DMS53 treated with DMSO at 0.1 percent for 48 hours (cell line): ENCODE measurements around the gene ABHD1.
"Not testable (repeated sequence)": the region's sequence is repeated elsewhere in the genome, so short reads cannot be mapped to it uniquely, and the experiment has no call there.

Experiments used
- DNase-seq: peaks from one replicate; lab custom pipeline; 2025; ENCODE audit not compliant: unreplicated experiment; lab: John Stamatoyannopoulos, UW

ABHD1 gene

GRCh38 chr2:27109083-27109482, 14.5 kb upstream of the ABHD1 start:
- no peak for DNase-seq

- DNase-seq: not testable (repeated sequence)
Measured at GRCh38 chr2:27110603-27111352, 12.8 kb upstream of the ABHD1 start.

- not testable (repeated sequence) for DNase-seq
Measured at GRCh38 chr2:27111392-27112078, 12.1 kb upstream of the ABHD1 start.

- DNase-seq: no peak
Measured at GRCh38 chr2:27115519-27115918, 8.1 kb upstream of the ABHD1 start.

- no peak for DNase-seq
Measured at GRCh38 chr2:27117995-27118524, 5.6 kb upstream of the ABHD1 start.

- no peak for DNase-seq
Measured at GRCh38 chr2:27118525-27119329, 4.9 kb upstream of the ABHD1 start, which contains the start of gene CGREF1. Gene CGREF1 (minus strand): TSS chr2:27119128. CDS start chr2:27104366, 14,762 bp downstream.

- not testable (repeated sequence) for DNase-seq
Measured at GRCh38 chr2:27119330-27119670, 4.3 kb upstream of the ABHD1 start.

- no peak for DNase-seq
Measured at GRCh38 chr2:27121906-27122305, 1.7 kb upstream of the ABHD1 start.

GRCh38 chr2:27122791-27123190, 824 bp upstream of the ABHD1 start:
- DNase-seq: no peak

- no peak for DNase-seq
Measured at GRCh38 chr2:27125104-27125503, 1.5 kb downstream of the ABHD1 start.

- no peak for DNase-seq
Measured at GRCh38 chr2:27126252-27126710, 2.7 kb downstream of the ABHD1 start.

- no peak for DNase-seq
Measured at GRCh38 chr2:27127883-27128667, 4.5 kb downstream of the ABHD1 start.

GRCh38 chr2:27128668-27129571, 5.3 kb downstream of the ABHD1 start:
- DNase-seq: no peak

- no peak for DNase-seq
Measured at GRCh38 chr2:27130396-27130795, 6.8 kb downstream of the ABHD1 start.

GRCh38 chr2:27131429-27131828, 7.8 kb downstream of the ABHD1 start:
- no peak for DNase-seq

GRCh38 chr2:27133195-27133875, 9.7 kb downstream of the ABHD1 start:
- DNase-seq: no peak

- DNase-seq: peak; percentile 78
Measured at GRCh38 chr2:27133905-27134780, 10.5 kb downstream of the ABHD1 start, which contains the start of gene PREB. Gene PREB (minus strand): TSS chr2:27134636. CDS start chr2:27134421, 215 bp downstream.
